H1 (cell line): ENCODE measurements around the gene ME3. TPM values are rescaled to one million over a fixed set of nuclear protein-coding genes. Genes with fewer than 3 reads are reported as not detected.

Experiments used
- CTCF ChIA-PET: fragments of 300-600 bp; sonication (Branson Sonifier 250); formaldehyde crosslinking; loops from one replicate; lab custom pipeline; 2021; ENCODE audit not compliant: partially characterized antibody; lab: Charles Lee
- POLR2A ChIA-PET: fragments of 300-600 bp; sonication (Branson Sonifier 250); formaldehyde crosslinking; loops from one replicate; lab custom pipeline; 2021; ENCODE audit warnings: inconsistent platforms; ENCODE audit not compliant: partially characterized antibody; lab: Charles Lee
- DNase-seq, 2 experiments: peaks; one replicate each; pipeline versions ENCODE4 v3.0.0 to v3.0.0-alpha.2; 2010 to 2022; ENCODE audit warnings: low spot score in 2 of 2, low read depth in 1 of 2, mixed read lengths in 1 of 2
- FAIRE-seq: peaks from 2 replicates; lab custom pipeline; 2011; peaks lifted over from hg19 to GRCh38; lab: Jason Lieb, UNC
- H2AFZ ChIP-seq: 2 replicates; pipeline ENCODE4 v1.8.1; 2012; ENCODE audit warnings: low read length, inconsistent platforms
- H2AK5ac ChIP-seq: 2 replicates; pipeline ENCODE4 v1.6.1; 2013; ENCODE audit warnings: low read depth, low read length
- H2BK120ac ChIP-seq: replicated peaks from 2 replicates; pipeline ENCODE3; 2013; ENCODE audit warnings: low read depth, low read length, inconsistent platforms
- H2BK12ac ChIP-seq: 2 replicates; pipeline ENCODE4 v1.6.1; 2013; ENCODE audit warnings: low read depth, low read length
- H2BK15ac ChIP-seq: 2 replicates; pipeline ENCODE4 v1.6.1; 2013; ENCODE audit warnings: low read length
- H2BK20ac ChIP-seq: 2 replicates; pipeline ENCODE4 v1.6.1; 2013; ENCODE audit warnings: low read length
- H2BK5ac ChIP-seq: 2 replicates; pipeline ENCODE4 v1.6.1; 2013; ENCODE audit warnings: low read depth, low read length
- H3K14ac ChIP-seq: 2 replicates; pipeline ENCODE4 v1.6.1; 2013; ENCODE audit warnings: inconsistent platforms; ENCODE audit not compliant: insufficient read length
- H3K18ac ChIP-seq: 2 replicates; pipeline ENCODE4 v1.6.1; 2013; ENCODE audit warnings: low read length; ENCODE audit errors: extremely low read depth
- H3K23ac ChIP-seq: 2 replicates; pipeline ENCODE4 v1.6.1; 2013; ENCODE audit warnings: inconsistent platforms; ENCODE audit not compliant: insufficient read length
- H3K23me2 ChIP-seq: 2 replicates; pipeline ENCODE4 v1.6.1; 2013; ENCODE audit warnings: low read depth, low read length
- H3K27ac ChIP-seq: 2 replicates; pipeline ENCODE4 v1.6.1; 2011; ENCODE audit warnings: low read depth, low read length, inconsistent platforms
- H3K27me3 ChIP-seq, 4 experiments: replicated peaks in 1 of 4; 1 replicate in 1 of 4; 2 replicates in 3 of 4; pipeline versions ENCODE4 v1.6.1 to v1.8.1; 2011 to 2013; ENCODE audit warnings: low read length in 3 of 4, mild to moderate bottlenecking in 3 of 4, inconsistent platforms in 2 of 4, mixed read lengths in 2 of 4, moderate library complexity in 1 of 4; ENCODE audit not compliant: control insufficient read depth in 3 of 4, insufficient read depth in 3 of 4; ENCODE audit errors: extremely low read depth in 1 of 4
- H3K36me3 ChIP-seq, 4 experiments: 2 replicates each; pipeline versions ENCODE4 v1.6.1 to v1.8.1; 2011 to 2013; ENCODE audit warnings: mild to moderate bottlenecking in 4 of 4, low read length in 3 of 4, moderate library complexity in 2 of 4, control low read depth in 1 of 4, inconsistent platforms in 1 of 4; ENCODE audit not compliant: insufficient read depth in 4 of 4, control insufficient read depth in 2 of 4
- H3K4ac ChIP-seq: replicated peaks from 2 replicates; pipeline ENCODE3; 2013; ENCODE audit warnings: low read length, low read depth, mixed read lengths, inconsistent platforms; ENCODE audit not compliant: insufficient read length
- H3K4me1 ChIP-seq, 4 experiments: replicated peaks in 1 of 4; 1 replicate in 1 of 4; 2 replicates in 3 of 4; pipeline versions ENCODE4 v1.6.1 to v1.8.1; 2011 to 2013; ENCODE audit warnings: low read length in 3 of 4, inconsistent platforms in 2 of 4, mixed read lengths in 1 of 4; ENCODE audit not compliant: insufficient read depth in 4 of 4, control insufficient read depth in 3 of 4
- H3K4me2 ChIP-seq, 2 experiments: 2 replicates each; pipeline versions ENCODE4 v1.6.1 to v1.8.1; 2011 to 2013; ENCODE audit warnings: low read depth in 2 of 2, low read length in 2 of 2, control low read depth in 1 of 2, inconsistent platforms in 1 of 2, mild to moderate bottlenecking in 1 of 2; ENCODE audit not compliant: insufficient read depth in 1 of 2
- H3K4me3 ChIP-seq, 4 experiments: fragments of 200-600, 300-600 bp in 1 of 4; sonication (generic), shearing (Covaris generic), sonication (Bioruptor Twin) in 1 of 4; 2 replicates each; pipeline versions ENCODE4 v1.5.1 to v1.8.1; 2011 to 2016; ENCODE audit warnings: low read length in 4 of 4, low read depth in 3 of 4, control low read depth in 2 of 4, inconsistent platforms in 2 of 4, mild to moderate bottlenecking in 2 of 4, mixed read lengths in 1 of 4, moderate library complexity in 1 of 4; ENCODE audit not compliant: insufficient read depth in 2 of 4; ENCODE audit errors: extremely low read depth in 1 of 4
- H3K56ac ChIP-seq: replicated peaks from 2 replicates; pipeline ENCODE3; 2013; ENCODE audit warnings: low read depth, mild to moderate bottlenecking, mixed read lengths, low read length, inconsistent platforms; ENCODE audit not compliant: insufficient read length
- H3K79me1 ChIP-seq: 2 replicates; pipeline ENCODE4 v1.6.1; 2013; ENCODE audit warnings: low read depth, low read length, control low read depth
- H3K79me2 ChIP-seq, 2 experiments: 2 replicates each; pipeline versions ENCODE4 v1.6.1 to v1.8.1; 2012 to 2013; ENCODE audit warnings: low read length in 2 of 2, mild to moderate bottlenecking in 2 of 2, inconsistent platforms in 1 of 2; ENCODE audit not compliant: insufficient read depth in 2 of 2, control insufficient read depth in 1 of 2
- H3K9ac ChIP-seq, 4 experiments: replicated peaks in 1 of 4; 1 replicate in 1 of 4; 2 replicates in 3 of 4; pipeline versions ENCODE4 v1.6.1 to v1.8.1; 2011 to 2013; ENCODE audit warnings: low read depth in 3 of 4, low read length in 3 of 4, control low read depth in 2 of 4, mild to moderate bottlenecking in 2 of 4, moderate library complexity in 2 of 4, inconsistent platforms in 1 of 4; ENCODE audit errors: extremely low read depth in 1 of 4
- H3K9me3 ChIP-seq, 2 experiments: 2 replicates each; pipeline versions ENCODE4 v1.6.1 to v1.8.1; 2012 to 2013; ENCODE audit warnings: mild to moderate bottlenecking in 2 of 2, moderate library complexity in 2 of 2, control low read depth in 1 of 2, inconsistent platforms in 1 of 2, low read depth in 1 of 2, low read length in 1 of 2, mixed read lengths in 1 of 2; ENCODE audit not compliant: insufficient read depth in 2 of 2
- H4K20me1 ChIP-seq, 2 experiments: replicated peaks in 1 of 2; 2 replicates each; pipeline versions ENCODE3 to v1.8.1; 2011 to 2013; ENCODE audit warnings: inconsistent platforms in 2 of 2, low read length in 2 of 2, mild to moderate bottlenecking in 1 of 2; ENCODE audit not compliant: insufficient read depth in 2 of 2, control insufficient read depth in 1 of 2
- H4K5ac ChIP-seq: 2 replicates; pipeline ENCODE4 v1.6.1; 2013; ENCODE audit warnings: low read length, low read depth, mixed read lengths, inconsistent platforms; ENCODE audit not compliant: insufficient read length
- H4K8ac ChIP-seq: 2 replicates; pipeline ENCODE4 v1.8.0; 2013; ENCODE audit warnings: mild to moderate bottlenecking, moderate library complexity, low read length, inconsistent platforms; ENCODE audit not compliant: insufficient read depth; ENCODE audit errors: extremely low read depth
- H4K91ac ChIP-seq: replicated peaks from 2 replicates; pipeline ENCODE3; 2013; ENCODE audit warnings: low read length, mixed read lengths, inconsistent platforms; ENCODE audit not compliant: insufficient read length
- ATF3 ChIP-seq: IDR thresholded peaks from 2 replicates; pipeline ENCODE4 v1.6.1; 2011; ENCODE audit warnings: low read depth, mild to moderate bottlenecking, low read length; ENCODE audit not compliant: insufficient read depth
- BACH1 ChIP-seq: IDR thresholded peaks from 2 replicates; pipeline ENCODE4 v1.6.1; 2012; ENCODE audit warnings: low read length, improper control_type of control experiment
- CEBPB ChIP-seq: IDR thresholded peaks from 2 replicates; pipeline ENCODE4 v1.6.1; 2012; ENCODE audit warnings: low read depth, low read length
- EZH2 ChIP-seq: fragments of 200-600 bp; sonication (generic); IDR thresholded peaks from 2 replicates; pipeline ENCODE4 v1.7.1; 2012; ENCODE audit warnings: low read depth, mild to moderate bottlenecking, moderate library complexity, low read length, inconsistent platforms; ENCODE audit not compliant: severe bottlenecking
- JUND ChIP-seq: IDR thresholded peaks from 2 replicates; pipeline ENCODE4 v1.6.1; 2011; ENCODE audit warnings: mild to moderate bottlenecking, improper control_type of control experiment, low read length
- KDM1A ChIP-seq: fragments of 200-600, 300-600 bp; sonication (generic); IDR thresholded peaks from 2 replicates; pipeline ENCODE4 v1.7.1; 2016; ENCODE audit warnings: mild to moderate bottlenecking, low read length, borderline replicate concordance
- NANOG ChIP-seq: IDR thresholded peaks from 2 replicates; pipeline ENCODE4 v1.6.1; 2011; ENCODE audit warnings: low read length, low read depth, mild to moderate bottlenecking, inconsistent platforms; ENCODE audit not compliant: insufficient read depth, poor library complexity, severe bottlenecking
- RXRA ChIP-seq: IDR thresholded peaks from 2 replicates; pipeline ENCODE4 v1.6.1; 2011; ENCODE audit warnings: low read depth, mild to moderate bottlenecking, low read length, moderate library complexity; ENCODE audit not compliant: insufficient read depth
- SIN3A ChIP-seq, 2 experiments: IDR thresholded peaks in 1 of 2; conservative IDR thresholded peaks in 1 of 2; 2 replicates each; pipeline ENCODE4 v1.6.1; 2011 to 2012; ENCODE audit warnings: low read length in 2 of 2, improper control_type of control experiment in 1 of 2, low read depth in 1 of 2, mild to moderate bottlenecking in 1 of 2
- TAF1 ChIP-seq: IDR thresholded peaks from 2 replicates; pipeline ENCODE4 v1.6.1; 2011; ENCODE audit warnings: mild to moderate bottlenecking, low read depth, low read length
- TCF12 ChIP-seq: IDR thresholded peaks from 2 replicates; pipeline ENCODE4 v1.6.1; 2011; ENCODE audit warnings: low read depth, mild to moderate bottlenecking, low read length
- TEAD4 ChIP-seq: IDR thresholded peaks from 2 replicates; pipeline ENCODE4 v1.6.1; 2012; ENCODE audit warnings: low read depth, low read length, inconsistent platforms, mixed read lengths
- USF2 ChIP-seq: IDR thresholded peaks from 2 replicates; pipeline ENCODE4 v1.6.1; 2011; ENCODE audit warnings: low read length, improper control_type of control experiment
- WGBS, 2 experiments: shearing (Covaris generic) in 1 of 2; methylation state at CpG; one replicate each; pipeline versions ENCODE4 v1.1.6 to v1.1.7; 2013 to 2015; ENCODE audit warnings: low lambda C conversion rate in 2 of 2, mixed read lengths in 2 of 2, inconsistent platforms in 1 of 2, low coverage in 1 of 2, missing lambda C conversion rate in 1 of 2; ENCODE audit not compliant: insufficient replicate concordance in 2 of 2, insufficient coverage in 1 of 2, insufficient read length in 1 of 2; ENCODE audit errors: extremely low coverage in 1 of 2, missing lambda C conversion rate in 1 of 2; 5-methylcytosine and 5-hydroxymethylcytosine counted together
- polyA plus RNA-seq, 7 experiments: library from polyadenylated mRNA; depleted of rRNA in 3 of 7; stranded (reverse) in 5 of 7; unstranded in 2 of 7; fragments of >200 nt in 5 of 7; fragments of 200-250 nt in 2 of 7; gene quantifications; 1 replicate in 5 of 7; 2 replicates in 1 of 7; 4 replicates in 1 of 7; pipeline versions ENCODE4 v1.2.1 to v1.2.3, GENCODE V29; 2011 to 2013; ENCODE audit warnings: missing spikeins in 2 of 7, mixed read lengths in 2 of 7
- total RNA-seq: library from RNA; stranded (reverse); fragmentation: NEBNext Ultra II Directional; extraction: Animal tissue kit (Norgen Biotek cat#: 25700); gene quantifications from 2 replicates; pipeline ENCODE4 v1.2.1, GENCODE V29; 2021

The ME3 gene
- total and polyA plus RNA-seq, 2 of the 8 experiments (the other 6 are each of a cell fraction or from before 2014, with no cell fraction given) = 1.5 to 2.8 TPM

- POLR2A ChIA-PET = no interaction called here
- Histone ChIP-seq H3K14ac (no peak overlapping the region), H3K27me3 (no peaks in the 10 kb centered on the region; a peak in 1 of 7 replicates), H3K79me2 (no peaks in the 10 kb centered on the region), H4K8ac (no peak overlapping the region), H3K4ac (no peak overlapping the region), H2BK15ac (no peak overlapping the region), H3K27ac (no peak overlapping the region), H3K9ac (no peak overlapping the region), H3K4me1 (no peaks in the 10 kb centered on the region), H4K20me1 (no peaks in the 10 kb centered on the region), H3K9me3 (no peaks in the 10 kb centered on the region; a peak in 1 of 4 replicates), H3K56ac (no peak overlapping the region), H4K91ac (no peak overlapping the region), H2BK12ac (no peak overlapping the region), H3K4me2 (no peak overlapping the region), H3K23ac (no peak overlapping the region), H2AFZ (no peak overlapping the region), H2BK5ac (no peak overlapping the region), H2BK20ac (no peak overlapping the region), H3K18ac (no peak overlapping the region), H2BK120ac (no peak overlapping the region), H3K36me3 (no peaks in the 10 kb centered on the region), H2AK5ac (no peak overlapping the region), H4K5ac (no peak overlapping the region), H3K4me3 (no peak overlapping the region), H3K23me2 (no peaks in the 10 kb centered on the region), H3K79me1 (no peaks in the 10 kb centered on the region)
- FAIRE-seq = no peak
- WGBS, 2 experiments = 90% methylated on average over 2 of the region's 2 CpGs; no CpG with 5 or more reads in 1 of the 2 experiments
- DNase-seq = no peak
- CTCF ChIA-PET = interaction anchor here (0.9 to 1.1 kb wide), 2 partner anchors 19 to 75 kb away, joined by 3 to 5 read pairs; no protein-coding TSS in a partner anchor
- TF ChIP-seq USF2 = no peak
- no peak for TF ChIP-seq RXRA
- TF ChIP-seq BACH1 = no peak
- TF ChIP-seq TCF12 = no peak
- no peak for TF ChIP-seq JUND
- no peak for TF ChIP-seq CEBPB
- TF ChIP-seq TEAD4 = no peak
- no peak for TF ChIP-seq TAF1
- no peak for TF ChIP-seq EZH2
- TF ChIP-seq ATF3 = no peak
- TF ChIP-seq SIN3A (conservative IDR thresholded peaks at IDR 0.05 in 1 of 2, IDR thresholded peaks at IDR 0.05 in 1 of 2; ENCODE audit: low read depth in 1 of 2, low read length in 2 of 2) = no peak
- no peak for TF ChIP-seq NANOG
- no peak for TF ChIP-seq KDM1A
Observed at GRCh38 chr11:86435711-86436110, 236.7 kb downstream of the ME3 start.
